Heart left ventricle (tissue), 16 donors: ENCODE results near the gene DDB1. TPM values are rescaled to one million over a fixed set of nuclear protein-coding genes. Genes with fewer than 3 reads are reported as not detected.

Source experiments
- ATAC-seq, 4 donors: fragments of 200-7000 bp; cut with Tn5 transposase; one replicate each; pipeline ENCODE4 v1.9.1; 2020 to 2022; ENCODE audit warnings: moderate library complexity in 4 of 4, mild to moderate bottlenecking in 3 of 4, moderate number of reproducible peaks in 1 of 4
- DNase-seq, 5 donors: peaks; one replicate each; pipeline ENCODE4 v3.0.0-alpha.2; 2020
- H3K27ac ChIP-seq, 12 donors: fragments of 200-600 bp; sonication (generic) in 4 of 12; one replicate each; pipeline versions ENCODE4 v1.5.0 to v1.8.0; 2016 to 2022; ENCODE audit warnings: mild to moderate bottlenecking in 2 of 12
- H3K27me3 ChIP-seq, 9 donors: fragments of 200-600 bp; sonication (generic) in 2 of 9; one replicate each; pipeline versions ENCODE4 v1.5.1 to v1.8.0; 2016 to 2022; ENCODE audit warnings: mild to moderate bottlenecking in 3 of 9
- H3K36me3 ChIP-seq, 9 donors: fragments of 200-600 bp; sonication (generic) in 2 of 9; one replicate each; pipeline versions ENCODE4 v1.5.0 to v1.8.0; 2018 to 2022; ENCODE audit warnings: mild to moderate bottlenecking in 2 of 9
- H3K4me1 ChIP-seq, 12 donors: fragments of 200-600 bp; sonication (generic) in 4 of 12; one replicate each; pipeline versions ENCODE4 v1.5.0 to v1.8.0; 2016 to 2022; ENCODE audit warnings: mild to moderate bottlenecking in 3 of 12
- H3K4me3 ChIP-seq, 12 donors: fragments of 200-600 bp; sonication (generic) in 4 of 12; one replicate each; pipeline versions ENCODE4 v1.5.0 to v1.8.0; 2017 to 2022; ENCODE audit warnings: mild to moderate bottlenecking in 9 of 12, moderate library complexity in 4 of 12
- H3K9me3 ChIP-seq, 12 donors: fragments of 200-600 bp; sonication (generic) in 4 of 12; one replicate each; pipeline versions ENCODE4 v1.5.0 to v1.8.0; 2016 to 2022; ENCODE audit warnings: mild to moderate bottlenecking in 1 of 12
- CTCF ChIP-seq, 12 donors: fragments of 200-600 bp; sonication (generic) in 4 of 12; IDR thresholded peaks; one replicate each; pipeline versions ENCODE4 v1.5.0 to v1.8.0; 2018 to 2022; ENCODE audit warnings: antibody characterized with exemption in 12 of 12, mild to moderate bottlenecking in 5 of 12
- POLR2A ChIP-seq, 2 donors: fragments of 450-650 bp; IDR thresholded peaks; one replicate each; pipeline ENCODE4 v1.6.1; 2017; ENCODE audit warnings: antibody characterized with exemption in 2 of 2, mild to moderate bottlenecking in 2 of 2, moderate library complexity in 2 of 2
- WGBS, 4 donors: extraction: QIAGEN DNeasy Blood & Tissue Kit in 2 of 4; methylation state at CpG; one replicate each; pipeline versions ENCODE4 v1.1.5 to v1.1.7; 2013 to 2018; 5-methylcytosine and 5-hydroxymethylcytosine counted together
- intact Hi-C, 10 donors: fragments of 100-400 bp; cut with DNase I; formaldehyde crosslinking; loops; one replicate each; pipeline versions ENCODE4 v1.11.1 to v1.14.2; 2022
- polyA plus RNA-seq, 2 donors: library from polyadenylated mRNA; stranded (reverse); fragments of 200-250 nt; gene quantifications; one replicate each; pipeline ENCODE4 v1.2.3, GENCODE V29; 2013
- total RNA-seq, 9 donors: library from RNA; depleted of rRNA in 2 of 9; stranded (reverse); fragments of >200 nt in 2 of 9; fragmentation: NEBNext Ultra II Directional in 3 of 9; extraction: Animal tissue kit (Norgen Biotek cat#: 25700) in 3 of 9; gene quantifications; one replicate each; pipeline versions ENCODE4 v1.1.0 to v1.2.4, GENCODE V29; 2016 to 2023
- donor health status: ischemic (EF 13 %, LVEDD 7.1; RV severe dilation, severe dysfunction).
- donor health status: healthy with polysubstance abuse.
- donor health status: DM: no; HTN: yes; CAD: no.
- donor health status: DM: no; HTN: no; CAD: no.
- donor health status: ischemic (EF 25% LVEDD 6.9; RV normal size, moderate dysfunction).
- donor health status: ischemic (EF 25% LVEDD 5.7; RV mildly dilated, moderate dysfunction).
- donor health status: healthy.
- donor health status: DM: yes; HTN: yes; CAD: no.
- donor health status: ischemic (EF 35%, LVEDD 5.7; RV mildly dilated, moderate dysfunction).
- donor health status: nonischemic (EF 11% LVEDD 7.7; RV severe dilation, severe dysfunction).
- donor health status: DM: yes; HTN: yes; CAD: no.
- donor health status: PGD.
- donor health status: ischemic (EF 29% LVEDD 5.4; RV normal size, mild dysfunction).
- donor health status: nonischemic (EF 23%, LVEDD 6.1; RV moderate dilation, normal function).

DDB1 gene
- total and polyA plus RNA-seq, 11 donors = 78.8 to 158 (median 130) TPM

GRCh38 chr11:61332281-61332796 is 566 bp downstream of the DDB1 start:
- intact Hi-C loops = loop anchor here in 2 of 10 donors (2.0 to 10.0 kb wide), 2 partner anchors 30 to 302 kb away; partner anchors contain the start of gene TMEM138 (in 1 of the 2)
- no peaks in the 10 kb centered on the region for H3K27me3 ChIP-seq
- H3K9me3 ChIP-seq = no peaks in the 10 kb centered on the region
- peak in 1 of 4 donors; percentile 0 for ATAC-seq
- no peak for TF ChIP-seq CTCF (IDR thresholded peaks at IDR 0.05)
- TF ChIP-seq POLR2A (IDR thresholded peaks at IDR 0.05) = no peak
- H3K36me3 ChIP-seq = peaks cover 0 to 39% (median 27%) of the 10 kb centered on the region in 9 donors
- whole genome bisulfite sequencing, 4 donors = 0 to 1% (median 0%) methylated on average over 12 to 24 of the region's 24 CpGs
- peaks cover 0 to 58% (median 39%) of the 10 kb centered on the region in 12 donors for H3K4me1 ChIP-seq
- H3K4me3 ChIP-seq = peak overlapping the region; percentile 77 to 100 (median 94)
- H3K27ac ChIP-seq = peak overlapping the region; percentile 81 to 96 (median 94)
- DNase-seq = no peak

GRCh38 chr11:61331651-61332050 is 1.3 kb downstream of the DDB1 start:
- no peak for DNase-seq
- Histone ChIP-seq H3K4me3 (peak overlapping the region in 11 of 12 donors; percentile 77 to 100 (median 94)), H3K27ac (peak overlapping the region in 2 of 12 donors; percentile 93 to 95), H3K9me3 (no peaks in the 10 kb centered on the region), H3K27me3 (no peaks in the 10 kb centered on the region), H3K36me3 (peaks cover 0 to 46% (median 34%) of the 10 kb centered on the region in 9 donors), H3K4me1 (peaks cover 0 to 59% (median 39%) of the 10 kb centered on the region in 12 donors)
- no peak for TF ChIP-seq CTCF (IDR thresholded peaks at IDR 0.05)
- no peak for ATAC-seq
- WGBS, 4 donors = 61 to 66% (median 62%) methylated on average over 6 of the region's 6 CpGs
- intact Hi-C loops = loop anchor here in 2 of 10 donors (2.0 to 10.0 kb wide), 2 partner anchors 31 to 303 kb away; partner anchors contain the start of gene TMEM138 (in 1 of the 2)

- 93 to 96% (median 95%) methylated on average over 4 of the region's 4 CpGs for WGBS, 4 donors
- Histone ChIP-seq H3K4me3 (no peak overlapping the region), H3K27me3 (no peaks in the 10 kb centered on the region), H3K9me3 (no peaks in the 10 kb centered on the region), H3K27ac (no peak overlapping the region), H3K4me1 (peaks cover 0 to 58% (median 33%) of the 10 kb centered on the region in 12 donors), H3K36me3 (peaks cover 0 to 64% (median 51%) of the 10 kb centered on the region in 9 donors)
- no peak for ATAC-seq
- DNase-seq = no peak
- TF ChIP-seq POLR2A (IDR thresholded peaks at IDR 0.05) = no peak
- TF ChIP-seq CTCF (IDR thresholded peaks at IDR 0.05) = no peak
- intact Hi-C loops = loop anchor here in 1 of 10 donors (10.0 kb wide), 1 partner anchor 305 kb away; no protein-coding TSS in a partner anchor
Measured at GRCh38 chr11:61329871-61330270, 3.0 kb downstream of the DDB1 start.

- Histone ChIP-seq H3K27ac (peak overlapping the region in 3 of 12 donors; percentile 6 to 19 (median 11)), H3K9me3 (no peaks in the 10 kb centered on the region), H3K4me3 (no peak overlapping the region), H3K36me3 (peaks cover 2 to 79% (median 67%) of the 10 kb centered on the region in 9 donors), H3K27me3 (no peaks in the 10 kb centered on the region), H3K4me1 (peaks cover 0 to 52% (median 26%) of the 10 kb centered on the region in 12 donors)
- no peak for TF ChIP-seq POLR2A (IDR thresholded peaks at IDR 0.05)
- TF ChIP-seq CTCF (IDR thresholded peaks at IDR 0.05) = no peak
- no peak for ATAC-seq
- WGBS, 4 donors = 61 to 67% (median 63%) methylated on average over 9 of the region's 9 CpGs
- no peak for DNase-seq
- intact Hi-C loops = no loop called here
Measured at GRCh38 chr11:61328351-61328750, 4.6 kb downstream of the DDB1 start.
